ENCODE data around the gene FAM180A.

FAM180A gene

GRCh38 chr7:135771051-135771450, 22.4 kb upstream of the FAM180A start:
- DNase-seq: no peak

GRCh38 chr7:135770139-135770710, 21.6 kb upstream of the FAM180A start:
- DNase-seq: no peak

- DNase-seq: no peak
Measured at GRCh38 chr7:135769005-135769802, 20.6 kb upstream of the FAM180A start.

GRCh38 chr7:135768467-135768866, 19.9 kb upstream of the FAM180A start:
- no peak for DNase-seq

- DNase-seq: no peak
Measured at GRCh38 chr7:135768064-135768463, 19.5 kb upstream of the FAM180A start.

- DNase-seq: no peak
Measured at GRCh38 chr7:135763261-135763660, 14.6 kb upstream of the FAM180A start.

GRCh38 chr7:135761751-135762488, 13.3 kb upstream of the FAM180A start:
- no peak for DNase-seq

- DNase-seq: no peak
Measured at GRCh38 chr7:135759532-135759931, 10.9 kb upstream of the FAM180A start.

GRCh38 chr7:135758531-135758932, 9.9 kb upstream of the FAM180A start:
- DNase-seq: no peak

- no peak for DNase-seq
Measured at GRCh38 chr7:135757719-135758411, 9.3 kb upstream of the FAM180A start.

GRCh38 chr7:135756191-135756590, 7.6 kb upstream of the FAM180A start:
- no peak for DNase-seq

GRCh38 chr7:135755351-135755753, 6.7 kb upstream of the FAM180A start:
- DNase-seq: no peak

GRCh38 chr7:135753616-135754413, 5.2 kb upstream of the FAM180A start:
- no peak for DNase-seq

GRCh38 chr7:135747366-135747765, 1.2 kb downstream of the FAM180A start:
- DNase-seq: no peak

- DNase-seq: no peak
Measured at GRCh38 chr7:135745703-135746312, 2.8 kb downstream of the FAM180A start.

- DNase-seq: no peak
Measured at GRCh38 chr7:135744938-135745702, 3.5 kb downstream of the FAM180A start.

GRCh38 chr7:135743907-135744731, 4.5 kb downstream of the FAM180A start:
- DNase-seq: no peak

- no peak for DNase-seq
Measured at GRCh38 chr7:135742371-135742770, 6.2 kb downstream of the FAM180A start.

GRCh38 chr7:135741905-135742304, 6.7 kb downstream of the FAM180A start:
- no peak for DNase-seq

- DNase-seq: no peak
Measured at GRCh38 chr7:135740889-135741288, 7.7 kb downstream of the FAM180A start.

All from activated CD4-positive, alpha-beta T cell treated with anti-CD3 and anti-CD28 coated beads, Interleukin-10, Interleukin-2, amounts not matched to agents 100 ng/mL and 50 ng/mL, durations not matched to agents 16 hours and 8 hours (primary cell).